Fibroblast of pulmonary artery (primary cell): Measurements from ENCODE around the gene NME9.
A peak's percentile ranks its signal among the peaks of the same experiment; 100 is the strongest.

Source experiments
- DNase-seq: peaks from one replicate; pipeline ENCODE4 v3.0.0-alpha.2; 2010; ENCODE audit warnings: low read depth
- H3K4me3 ChIP-seq: replicated peaks from 2 replicates; pipeline ENCODE4 v1.5.1; 2011; ENCODE audit warnings: low read depth, mild to moderate bottlenecking, control low read depth, low read length, moderate library complexity
- TF ChIP-seq, protein P1 (sequence below): IDR thresholded peaks from 2 replicates; pipeline ENCODE4 v1.5.1; 2011; ENCODE audit warnings: mild to moderate bottlenecking, control low read depth, low read length, inconsistent platforms; ENCODE audit errors: missing control alignments

Gene NME9

GRCh38 chr3:138355071-138355470, 25.4 kb upstream of the NME9 start:
- TF ChIP-seq, protein P1, sequence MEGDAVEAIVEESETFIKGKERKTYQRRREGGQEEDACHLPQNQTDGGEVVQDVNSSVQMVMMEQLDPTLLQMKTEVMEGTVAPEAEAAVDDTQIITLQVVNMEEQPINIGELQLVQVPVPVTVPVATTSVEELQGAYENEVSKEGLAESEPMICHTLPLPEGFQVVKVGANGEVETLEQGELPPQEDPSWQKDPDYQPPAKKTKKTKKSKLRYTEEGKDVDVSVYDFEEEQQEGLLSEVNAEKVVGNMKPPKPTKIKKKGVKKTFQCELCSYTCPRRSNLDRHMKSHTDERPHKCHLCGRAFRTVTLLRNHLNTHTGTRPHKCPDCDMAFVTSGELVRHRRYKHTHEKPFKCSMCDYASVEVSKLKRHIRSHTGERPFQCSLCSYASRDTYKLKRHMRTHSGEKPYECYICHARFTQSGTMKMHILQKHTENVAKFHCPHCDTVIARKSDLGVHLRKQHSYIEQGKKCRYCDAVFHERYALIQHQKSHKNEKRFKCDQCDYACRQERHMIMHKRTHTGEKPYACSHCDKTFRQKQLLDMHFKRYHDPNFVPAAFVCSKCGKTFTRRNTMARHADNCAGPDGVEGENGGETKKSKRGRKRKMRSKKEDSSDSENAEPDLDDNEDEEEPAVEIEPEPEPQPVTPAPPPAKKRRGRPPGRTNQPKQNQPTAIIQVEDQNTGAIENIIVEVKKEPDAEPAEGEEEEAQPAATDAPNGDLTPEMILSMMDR, result no peak
- no peak overlapping the region for H3K4me3 ChIP-seq
- DNase-seq, result no peak

- DNase-seq, result no peak
- no peak overlapping the region for H3K4me3 ChIP-seq
- TF ChIP-seq, protein P1, result no peak
Observed at GRCh38 chr3:138354376-138354775, 24.7 kb upstream of the NME9 start.

DNA sequence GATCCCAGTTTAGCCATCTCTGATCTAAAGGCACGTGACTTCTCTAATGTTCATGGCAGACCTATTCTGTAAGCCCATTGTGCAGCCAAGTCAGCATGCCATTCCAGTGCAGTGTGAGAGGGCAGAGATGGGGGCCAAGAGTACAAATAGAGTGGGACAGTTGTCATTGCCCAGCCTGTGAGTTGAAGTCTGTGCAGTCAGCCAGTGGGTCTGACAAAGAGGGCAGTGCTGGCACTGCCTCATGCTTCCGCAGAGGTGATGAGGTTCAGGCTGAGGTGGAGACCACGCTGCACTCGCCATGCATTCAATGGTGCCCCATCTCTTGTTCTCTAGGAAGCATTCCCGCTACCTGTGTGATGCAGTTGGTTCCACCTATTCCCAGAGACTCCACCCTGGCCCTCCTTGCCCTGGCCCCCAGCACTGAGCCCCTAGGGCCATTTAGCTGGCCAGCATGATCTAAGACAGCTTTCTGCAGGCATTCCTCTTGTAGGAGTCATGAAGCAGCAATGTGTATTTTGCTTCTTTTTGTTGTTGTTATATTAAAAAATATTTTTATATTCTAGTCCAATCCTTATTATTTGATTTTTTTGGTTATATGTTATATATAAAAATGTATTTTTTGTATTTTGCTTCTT, 22.4 kb upstream of the NME9 start:
- TF ChIP-seq, protein P1, result no peak
- DNase-seq, result no peak

DNA sequence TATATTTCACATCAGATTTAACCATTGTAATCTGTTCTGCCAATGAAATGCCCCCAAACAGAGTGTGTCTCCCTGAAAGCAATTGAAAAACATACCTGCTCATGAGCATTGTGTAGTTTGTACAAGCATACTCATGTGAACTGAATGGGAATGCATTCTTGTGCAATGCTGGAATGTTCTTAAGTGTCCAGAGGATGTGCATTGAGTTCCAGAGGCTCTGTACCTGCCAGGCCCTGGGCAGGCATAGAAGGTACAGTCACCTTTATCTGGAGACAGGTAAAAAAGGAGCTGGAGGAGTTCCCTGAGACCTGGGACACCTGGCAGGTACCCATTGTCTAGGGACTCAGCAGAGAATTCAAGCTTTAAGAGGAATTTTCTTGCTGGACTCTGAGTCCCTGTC, 21.5 kb upstream of the NME9 start:
- no peak overlapping the region for H3K4me3 ChIP-seq
- DNase-seq, result peak; percentile 14
- TF ChIP-seq, protein P1, result no peak

More for the DNA sequence above, 22.4 kb upstream of the NME9 start:
- no peak overlapping the region for H3K4me3 ChIP-seq

DNA sequence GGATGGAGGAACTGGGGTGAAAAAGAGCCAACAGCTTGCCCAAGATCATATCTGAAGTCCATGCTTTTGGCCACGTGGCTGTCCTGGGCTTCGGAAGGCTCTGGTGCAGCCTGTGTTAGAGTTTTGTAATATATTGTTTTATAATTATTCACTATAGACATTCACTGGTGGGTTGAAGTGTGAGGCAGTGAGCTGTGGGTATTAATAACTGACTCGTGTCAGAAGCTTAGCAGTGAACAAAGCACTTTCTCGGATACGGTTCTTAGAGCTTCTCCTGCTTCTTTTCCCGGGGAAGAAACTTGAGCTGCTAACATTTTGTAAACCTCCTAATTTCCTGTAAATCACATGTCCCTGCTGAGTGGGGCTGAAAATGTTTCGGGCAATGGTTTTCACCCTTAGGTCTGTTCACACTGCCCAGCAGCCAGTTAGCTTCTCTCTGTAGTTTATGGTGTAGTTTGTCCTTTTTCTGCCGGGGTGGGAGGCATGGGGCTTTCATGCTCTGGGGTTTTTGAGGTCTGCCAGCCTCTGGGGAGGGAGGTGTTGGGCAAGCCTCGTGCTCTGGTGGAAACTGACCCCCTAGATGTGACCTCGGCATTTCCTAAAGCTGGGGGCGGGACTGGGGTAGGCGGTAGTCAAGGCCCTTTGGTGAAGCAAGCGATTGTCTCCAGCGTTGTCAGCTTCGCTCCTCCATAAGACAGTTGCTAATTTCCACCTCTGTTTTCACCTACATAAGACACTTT, 20.4 kb upstream of the NME9 start:
- H3K4me3 ChIP-seq, result peak overlapping the region; percentile 76
- DNase-seq, result peak; percentile 19
- TF ChIP-seq, protein P1, result no peak

- peak overlapping the region; percentile 76 for H3K4me3 ChIP-seq
- DNase-seq, result peak; percentile 35
- TF ChIP-seq, protein P1, result no peak
Observed at GRCh38 chr3:138348754-138349739, 19.4 kb upstream of the NME9 start.
